Spleen (tissue), 7 donors: ENCODE measurements around the gene BTN2A1.

ENCODE experiments used
- CTCF ChIP-seq, 11 experiments: fragments of 200-600 bp in 7 of 11; fragments of 450-650 bp in 4 of 11; sonication (generic) in 4 of 11; IDR thresholded peaks in 8 of 11; conservative IDR thresholded peaks in 3 of 11; 1 replicate in 7 of 11; 2 replicates in 4 of 11; pipeline versions ENCODE4 v1.4.0 to v1.8.0; 2016 to 2021; ENCODE audit warnings: antibody characterized with exemption in 11 of 11, inconsistent platforms in 4 of 11, mild to moderate bottlenecking in 1 of 11
- POLR2A ChIP-seq, 3 donors: fragments of 450-650 bp; IDR thresholded peaks; one replicate each; pipeline ENCODE4 v1.5.1; 2017; ENCODE audit warnings: antibody characterized with exemption in 3 of 3, mild to moderate bottlenecking in 1 of 3
- POLR2AphosphoS5 ChIP-seq, 3 donors: sonication (generic); formaldehyde crosslinking; IDR thresholded peaks; one replicate each; pipeline ENCODE4 v1.5.1; 2017; ENCODE audit warnings: antibody characterized with exemption in 3 of 3
- donor health status: DM: no; HTN: no; CAD: no; lungs with moderate emphysema.
- donor health status: DM: no; HTN: no; CAD: no.
- donor health status: DM: no; HTN: no; CAD: no.

- TF ChIP-seq CTCF (IDR thresholded peaks at IDR 0.05 in 8 of 11, conservative IDR thresholded peaks at IDR 0.05 in 3 of 11) (no peak), POLR2AphosphoS5 (IDR thresholded peaks at IDR 0.05) (no peak), POLR2A (IDR thresholded peaks at IDR 0.05) (no peak)
Observed at GRCh38 chr6:26502165-26502564, 44.4 kb downstream of the BTN2A1 start.
